Fibroblast of the conjunctiva (primary cell): ENCODE measurements around the gene MRPL21.

Experiments used
- DNase-seq: peaks from one replicate; pipeline ENCODE4 v3.0.0-alpha.2; 2010; ENCODE audit warnings: low read depth

Gene MRPL21

DNA sequence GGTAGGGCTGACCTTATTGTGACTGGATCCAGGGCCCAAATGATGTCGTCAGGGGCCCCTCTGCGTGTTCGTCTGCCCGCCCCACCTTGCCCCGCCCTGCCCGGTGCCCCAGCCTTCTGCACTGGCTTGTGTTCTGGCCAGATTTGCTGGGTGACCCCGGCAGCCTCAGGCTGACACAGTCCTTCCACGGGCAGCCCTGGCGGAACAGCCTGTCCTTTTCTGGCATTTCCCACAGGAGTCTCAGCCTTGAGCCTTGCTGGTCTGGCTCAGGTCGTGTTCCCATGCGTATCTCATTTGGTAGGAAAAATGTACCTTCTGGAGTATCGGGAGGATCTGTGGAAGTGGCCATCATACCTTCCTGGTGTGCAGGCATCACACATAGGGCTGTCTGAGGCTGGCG, 31.0 kb upstream of the MRPL21 start:
- no peak for DNase-seq

DNA sequence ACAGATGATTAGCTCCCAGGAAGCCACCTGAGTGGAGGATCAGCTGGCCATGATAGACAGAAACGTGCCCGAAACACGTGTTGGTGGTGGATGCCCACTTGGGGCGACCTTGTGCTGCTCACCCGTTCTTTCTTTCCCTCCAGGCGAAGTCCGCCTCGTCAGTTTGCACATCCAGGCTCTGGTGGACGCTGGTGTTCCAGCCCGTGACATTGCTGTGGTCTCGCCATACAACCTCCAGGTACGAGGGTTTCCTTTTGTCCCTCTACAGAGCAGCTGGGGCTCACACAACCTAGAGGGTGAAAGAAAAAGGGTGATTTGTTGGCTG, 30.7 kb upstream of the MRPL21 start:
- DNase-seq = no peak

DNA sequence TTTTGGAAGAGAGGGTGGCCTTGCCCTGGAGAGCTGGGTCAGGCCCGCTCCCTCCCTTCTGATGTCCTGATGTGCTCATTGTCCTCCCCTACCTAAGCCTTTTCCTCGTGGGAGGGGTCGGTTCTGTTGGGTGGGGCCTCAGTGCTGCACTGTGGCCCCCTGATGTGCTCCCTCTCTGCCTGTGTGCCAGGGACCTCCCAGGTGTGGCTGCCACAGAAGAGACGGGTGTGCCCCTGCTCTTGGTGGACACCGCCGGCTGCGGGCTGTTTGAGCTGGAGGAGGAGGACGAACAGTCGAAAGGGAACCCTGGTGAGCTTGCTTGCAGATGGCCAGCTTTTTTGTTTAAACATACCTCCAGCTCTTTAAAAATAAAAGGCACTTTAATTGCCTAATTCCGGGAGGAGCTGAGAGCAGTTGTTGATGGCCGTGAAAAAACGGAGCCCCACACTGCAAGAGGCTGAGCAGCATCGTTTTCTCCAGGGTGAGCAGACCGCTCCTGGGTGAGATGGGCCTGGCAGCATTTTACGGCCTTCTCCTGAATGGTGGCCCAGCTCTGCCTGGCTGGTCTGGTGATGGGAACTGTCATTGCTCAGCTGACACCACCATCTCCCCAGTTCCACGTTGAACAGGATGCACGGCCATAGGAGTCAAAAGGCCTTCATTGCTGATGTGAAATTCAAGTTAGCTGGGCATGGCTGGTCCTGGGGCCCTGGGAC, 30.1 kb upstream of the MRPL21 start:
- DNase-seq = no peak

DNA sequence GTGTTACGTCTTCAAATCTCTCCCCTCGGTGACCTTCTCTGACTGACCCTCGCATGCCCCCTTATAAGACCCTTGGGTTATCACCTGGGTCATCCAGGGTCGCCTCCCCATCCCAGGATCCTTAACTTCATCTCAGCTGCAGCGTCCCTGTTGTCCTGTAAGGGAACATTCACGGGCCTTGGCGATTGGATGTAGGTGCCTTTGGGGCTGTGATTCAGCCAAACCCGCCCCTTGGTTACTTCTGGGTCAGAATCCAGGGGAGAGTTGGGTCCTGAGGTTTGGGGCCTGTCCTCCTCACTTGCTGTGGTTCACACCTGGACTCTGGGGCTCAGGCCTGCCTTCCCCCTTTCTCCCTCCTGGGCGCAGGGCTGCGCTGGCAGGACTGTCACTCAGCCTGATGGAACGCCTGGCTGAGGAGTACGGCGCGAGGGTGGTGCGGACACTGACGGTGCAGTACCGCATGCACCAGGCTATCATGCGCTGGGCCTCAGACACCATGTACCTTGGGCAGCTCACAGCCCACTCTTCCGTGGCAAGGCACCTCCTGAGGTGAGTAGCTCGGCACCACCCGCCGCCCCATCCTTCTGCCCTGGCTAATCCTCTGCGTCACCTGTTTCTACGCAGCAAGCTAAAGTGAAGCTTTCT, 29.4 kb upstream of the MRPL21 start:
- DNase-seq = no peak

DNA sequence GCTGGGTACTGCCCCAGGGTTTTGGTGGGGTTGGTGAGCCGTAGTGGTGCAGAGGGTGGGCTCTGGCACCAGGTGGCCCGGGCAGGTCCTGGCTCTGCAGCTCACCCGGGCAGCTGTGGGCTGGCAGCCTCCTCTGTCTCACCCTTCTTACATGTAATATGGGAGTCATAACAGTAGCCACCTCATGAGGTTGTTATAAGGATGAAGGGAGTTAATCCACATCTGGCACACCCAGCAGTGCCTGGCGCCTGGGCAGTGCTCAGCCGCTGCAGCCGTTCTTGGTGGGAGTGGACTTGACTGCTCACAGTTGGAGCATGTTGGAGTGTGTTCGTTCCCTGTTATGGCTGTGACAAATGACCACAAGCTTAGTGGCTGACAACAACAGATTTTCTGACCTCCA, 28.7 kb upstream of the MRPL21 start:
- no peak for DNase-seq

DNA sequence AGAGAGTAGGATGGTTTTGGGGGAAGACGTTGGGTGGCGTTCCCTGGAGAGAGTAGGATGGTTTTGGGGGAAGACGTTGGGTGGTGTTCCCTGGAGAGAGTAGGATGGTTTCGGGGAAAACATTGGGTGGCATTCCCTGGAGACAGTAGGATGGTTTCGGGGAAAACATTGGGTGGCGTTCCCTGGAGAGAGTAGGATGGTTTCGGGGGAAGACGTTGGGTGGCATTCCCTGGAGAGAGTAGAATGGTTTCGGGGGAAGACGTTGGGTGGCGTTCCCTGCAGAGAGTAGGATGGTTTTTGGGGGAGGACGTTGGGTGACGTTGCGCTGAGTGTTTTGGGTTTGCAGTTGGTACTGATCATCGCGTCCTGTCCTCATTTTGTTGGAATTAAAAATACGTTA, 28.3 kb upstream of the MRPL21 start:
- no peak for DNase-seq

DNA sequence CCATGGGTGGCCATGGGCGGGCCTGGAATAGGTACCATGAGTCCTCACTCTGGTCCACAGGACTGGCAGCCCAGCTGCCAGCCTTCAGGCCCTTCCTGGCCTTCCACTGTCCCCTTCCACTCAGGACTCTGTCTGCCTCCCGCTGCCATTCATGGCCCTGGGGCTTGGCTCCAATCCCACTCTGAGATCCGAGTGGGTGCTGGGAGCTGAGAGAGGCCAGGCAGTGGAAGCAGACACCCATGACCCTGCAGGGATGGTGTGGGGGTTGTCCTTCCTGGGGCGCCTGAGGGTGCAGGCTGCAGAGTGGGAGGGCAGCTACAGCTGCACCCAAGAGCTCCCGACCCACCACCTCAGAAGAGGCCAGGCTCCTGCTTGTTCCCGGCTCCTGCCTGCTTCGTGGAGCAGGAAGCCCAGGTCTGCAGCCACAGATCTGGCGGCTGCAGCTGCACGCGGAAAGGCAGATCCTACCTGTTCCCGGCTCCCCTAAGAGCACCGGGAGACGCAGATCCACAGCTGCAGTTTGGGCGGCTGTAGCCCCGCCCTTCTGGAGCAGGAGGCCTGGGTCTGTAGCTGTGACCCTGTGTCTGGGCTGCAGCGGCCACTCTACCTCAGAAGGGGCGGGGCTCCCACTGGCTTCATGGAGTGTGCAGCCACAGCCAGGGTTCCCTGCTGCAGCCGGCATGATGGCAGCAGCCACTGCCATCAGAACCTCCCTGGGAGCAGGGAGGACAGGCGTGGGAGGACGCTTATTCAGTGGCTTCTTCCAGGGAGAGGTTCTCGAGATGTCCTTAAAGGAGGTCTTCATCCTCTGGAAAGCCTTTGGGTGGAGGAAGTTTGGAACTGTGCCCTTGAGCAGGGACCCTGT, 27.6 kb upstream of the MRPL21 start:
- DNase-seq = no peak

DNA sequence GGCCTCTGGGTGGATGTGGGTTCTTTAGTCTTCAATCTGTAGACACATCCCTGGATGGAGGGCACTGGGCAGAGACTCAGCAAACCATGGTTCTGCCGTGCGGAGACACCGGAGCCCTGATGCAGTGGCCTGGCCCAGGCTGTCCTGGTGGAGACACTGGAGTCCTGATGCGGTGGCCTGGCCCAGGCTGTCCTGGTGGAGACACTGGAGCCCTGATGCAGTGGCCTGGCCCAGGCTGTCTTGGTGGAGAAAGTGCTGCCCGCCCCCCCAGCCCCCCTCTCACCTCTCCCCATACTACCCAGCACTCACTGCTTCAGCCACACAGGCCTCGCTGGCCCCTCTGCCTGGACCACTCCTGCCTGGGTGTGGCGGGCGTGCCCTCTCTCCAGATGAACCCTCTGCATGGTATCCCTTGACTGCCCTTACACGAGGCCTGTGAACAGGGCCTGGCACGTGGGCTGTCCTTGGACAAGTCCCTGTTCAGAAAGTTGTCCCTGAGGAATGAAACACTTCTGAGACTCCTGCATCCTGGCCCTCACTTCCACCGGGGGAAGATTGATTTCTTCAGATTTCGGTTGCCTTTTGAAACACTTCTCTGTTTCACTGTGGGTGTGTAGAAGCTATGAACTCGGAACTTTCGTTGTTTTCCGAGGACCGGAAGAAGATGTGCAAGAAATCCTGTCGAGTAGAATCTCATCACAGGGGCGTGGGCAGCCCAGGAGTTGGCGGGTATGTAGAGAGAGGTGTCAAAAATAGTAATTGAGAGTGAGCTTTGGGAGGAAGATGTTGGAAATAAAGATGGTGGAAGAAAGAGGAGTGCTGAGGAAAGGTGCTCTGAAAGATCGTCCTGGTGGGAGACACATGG, 26.3 kb upstream of the MRPL21 start:
- no peak for DNase-seq

DNA sequence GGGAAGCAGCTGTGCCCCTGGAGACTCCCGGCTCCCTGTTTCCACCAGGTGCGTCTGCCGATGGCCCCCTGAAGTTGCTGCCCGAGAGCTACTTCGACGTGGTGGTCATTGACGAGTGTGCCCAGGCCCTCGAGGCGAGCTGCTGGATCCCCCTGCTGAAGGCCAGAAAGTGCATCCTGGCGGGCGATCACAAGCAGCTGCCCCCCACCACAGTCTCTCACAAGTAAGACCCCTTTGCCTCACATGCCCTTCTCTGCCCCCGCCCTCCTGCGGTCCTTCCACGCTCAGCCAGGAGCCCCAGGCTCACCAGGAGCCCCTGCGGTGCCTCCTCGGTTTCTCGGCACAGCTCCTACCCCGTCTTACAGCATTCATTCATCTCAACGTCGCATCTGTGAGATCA, 25.5 kb upstream of the MRPL21 start:
- no peak for DNase-seq

DNA sequence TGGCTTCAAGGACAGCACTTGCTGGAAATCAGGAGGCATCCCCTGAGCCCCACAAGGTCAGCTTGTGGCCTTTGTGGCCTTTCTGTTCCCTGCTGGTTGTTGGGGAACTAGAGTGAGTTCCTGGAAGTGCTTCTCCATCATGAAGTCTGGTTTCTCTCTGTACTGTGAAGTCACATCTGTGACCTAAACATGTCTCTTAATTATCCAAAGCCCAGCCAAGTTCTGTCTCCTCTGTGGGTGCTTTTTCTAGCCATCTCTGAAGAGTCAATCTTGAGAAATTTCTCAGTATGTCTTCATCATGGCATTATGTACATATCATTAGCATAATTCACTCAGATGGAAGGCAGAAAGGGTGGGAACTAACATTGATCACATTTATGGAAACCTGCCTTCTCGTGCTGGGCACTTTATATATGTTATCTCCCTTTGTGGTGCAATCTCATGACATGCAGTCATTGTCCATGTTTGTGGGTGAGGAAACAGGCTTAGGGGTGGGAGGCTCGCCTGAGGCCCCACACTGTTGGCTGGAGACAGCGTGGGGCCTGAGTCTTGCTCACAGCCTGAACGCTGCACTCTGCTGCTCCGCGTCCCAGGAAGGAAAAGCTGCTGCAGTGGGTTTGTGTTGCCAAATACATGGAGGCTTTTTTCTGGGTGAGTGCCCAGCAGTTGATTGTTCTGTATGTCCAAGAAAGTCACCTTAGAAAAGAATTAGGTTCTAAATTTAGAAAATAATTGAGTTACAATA, 24.7 kb upstream of the MRPL21 start:
- no peak for DNase-seq

DNA sequence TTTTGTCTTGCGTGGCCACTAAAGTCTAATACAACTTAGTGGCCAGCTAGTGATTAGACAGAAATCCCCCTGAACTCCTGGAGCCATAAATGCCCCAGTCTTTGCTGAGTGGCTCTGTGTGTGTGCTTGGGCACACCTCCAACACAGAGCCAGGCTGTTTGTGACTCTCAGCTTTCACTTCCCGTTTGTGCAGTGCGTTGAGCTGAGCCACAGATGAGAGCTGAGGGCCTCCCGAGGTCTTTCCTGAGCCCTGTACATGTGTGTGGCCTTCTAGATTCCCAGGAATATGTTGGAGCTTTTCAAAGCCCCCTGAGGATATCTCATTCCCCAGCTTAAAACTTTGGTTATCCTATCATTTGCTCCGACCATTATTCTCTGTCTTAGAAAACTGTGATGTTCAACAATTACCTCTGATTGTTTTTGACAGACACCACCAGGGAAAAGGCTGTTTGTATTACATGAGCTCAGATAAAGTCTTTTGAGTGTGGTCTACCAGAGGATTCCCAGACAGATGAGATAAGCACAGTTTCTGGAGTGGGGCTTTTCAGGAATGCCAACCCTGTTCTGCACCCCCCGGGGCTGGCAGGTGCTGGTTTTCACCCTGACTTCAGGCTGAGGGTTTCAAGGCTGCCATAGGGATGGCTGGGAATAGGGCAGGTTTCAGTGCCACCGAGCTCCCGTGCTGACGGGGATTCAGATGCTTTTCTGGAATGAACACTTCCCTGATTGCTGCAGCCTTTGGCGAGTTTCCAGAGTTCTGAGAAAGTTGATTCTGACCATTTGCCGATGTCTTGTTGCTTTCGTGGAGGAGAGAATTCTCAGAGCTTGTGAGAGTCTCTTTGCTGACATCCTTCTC, 23.9 kb upstream of the MRPL21 start:
- no peak for DNase-seq

DNA sequence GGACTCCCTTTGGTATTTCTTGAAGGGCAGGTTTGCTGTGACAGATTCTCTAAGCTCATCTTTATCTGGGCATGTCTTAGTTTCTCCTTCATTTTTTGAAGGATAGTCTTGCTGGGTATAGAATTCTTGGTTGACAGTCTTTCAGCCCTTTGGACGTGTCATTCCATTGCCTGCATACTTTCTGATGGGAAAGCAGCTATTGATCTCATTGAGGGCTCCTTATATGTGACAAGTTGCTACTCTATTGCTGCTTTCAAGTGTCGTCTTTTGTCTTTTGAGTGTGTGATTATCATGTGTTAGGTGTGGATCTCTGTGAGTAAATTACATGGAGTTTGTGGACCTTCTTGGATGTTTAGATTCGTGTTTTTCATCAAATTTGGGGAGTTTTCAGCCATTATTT, 22.0 kb upstream of the MRPL21 start:
- no peak for DNase-seq

DNA sequence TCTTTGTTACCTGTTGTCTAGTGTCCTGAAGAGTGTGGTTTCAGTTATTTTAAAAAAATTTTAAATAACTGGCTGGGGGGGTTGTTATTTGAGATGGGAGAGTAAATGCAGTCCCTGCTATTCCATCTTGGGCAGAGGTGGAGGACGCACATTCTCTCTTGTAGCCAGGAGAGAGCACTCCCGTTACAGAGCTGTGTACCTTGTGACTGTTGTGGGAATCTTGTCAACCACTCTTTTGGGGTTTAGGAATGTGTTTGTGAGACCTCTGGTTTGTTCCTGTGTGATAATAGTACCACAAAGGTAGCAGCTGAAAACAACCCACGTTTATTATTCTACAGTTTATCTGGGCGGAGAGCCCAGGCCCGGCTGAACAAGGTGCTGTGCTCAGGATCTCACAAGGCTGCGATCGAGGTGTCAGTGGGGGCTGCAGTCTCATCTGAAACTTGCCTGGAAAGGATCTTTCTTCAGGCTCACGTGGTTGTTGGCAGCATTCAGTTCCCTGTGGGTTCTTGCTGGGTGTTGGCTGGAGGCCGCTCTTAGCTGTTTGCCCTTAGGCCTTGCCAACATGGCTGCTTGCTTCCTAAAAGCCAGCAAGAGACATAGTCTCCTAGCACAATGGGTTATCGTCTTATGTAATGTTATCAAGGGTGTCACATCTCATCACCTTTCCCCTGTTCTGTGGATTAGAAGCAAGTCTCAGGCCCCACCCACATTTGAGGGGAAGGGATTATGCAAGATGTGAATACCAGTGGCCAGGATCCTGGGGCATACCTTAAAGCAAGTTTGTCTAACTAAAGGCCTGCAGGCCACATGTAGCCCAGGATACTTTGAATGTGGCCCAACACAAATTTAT, 20.7 kb upstream of the MRPL21 start:
- DNase-seq = no peak

DNA sequence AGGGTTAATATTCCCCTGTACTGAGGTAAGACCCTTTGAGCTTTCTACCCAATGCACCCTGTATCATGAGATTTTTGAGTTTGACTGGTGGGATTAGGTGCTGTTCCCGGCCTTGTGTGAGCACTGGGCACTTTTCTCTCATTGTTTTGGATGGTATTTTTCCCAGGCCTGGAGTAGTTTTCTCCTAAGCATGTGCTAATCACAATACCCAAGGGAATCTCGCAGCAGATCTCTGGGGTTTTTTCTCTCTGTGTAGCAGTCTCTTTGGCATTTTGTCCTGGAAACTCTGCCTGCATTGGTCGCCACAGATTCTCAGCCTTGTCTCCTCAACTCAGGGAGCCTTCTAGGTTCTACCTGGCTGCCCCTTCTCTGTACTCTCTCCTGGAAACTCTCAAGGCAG, 20.0 kb upstream of the MRPL21 start:
- DNase-seq = no peak

DNA sequence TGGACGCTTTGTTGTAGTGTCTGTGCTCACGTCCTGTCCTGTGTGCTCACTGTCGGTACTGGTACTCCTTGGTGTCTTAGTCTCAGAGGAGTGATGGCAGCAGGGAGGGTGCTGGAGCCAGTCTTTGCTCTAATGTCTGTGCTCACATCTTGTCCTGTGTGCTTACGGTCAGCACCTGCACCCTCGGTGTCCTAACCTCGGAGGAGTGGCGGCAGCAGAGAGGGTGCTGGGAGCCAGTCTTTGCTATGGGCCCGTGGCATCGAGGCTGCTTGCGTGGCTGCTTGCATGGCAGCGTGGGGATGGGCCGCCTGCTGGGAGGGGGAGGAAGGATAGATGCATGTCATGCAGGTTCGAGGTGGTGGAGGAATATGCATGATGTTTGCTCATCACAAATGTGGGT, 12.8 kb upstream of the MRPL21 start:
- no peak for DNase-seq

DNA sequence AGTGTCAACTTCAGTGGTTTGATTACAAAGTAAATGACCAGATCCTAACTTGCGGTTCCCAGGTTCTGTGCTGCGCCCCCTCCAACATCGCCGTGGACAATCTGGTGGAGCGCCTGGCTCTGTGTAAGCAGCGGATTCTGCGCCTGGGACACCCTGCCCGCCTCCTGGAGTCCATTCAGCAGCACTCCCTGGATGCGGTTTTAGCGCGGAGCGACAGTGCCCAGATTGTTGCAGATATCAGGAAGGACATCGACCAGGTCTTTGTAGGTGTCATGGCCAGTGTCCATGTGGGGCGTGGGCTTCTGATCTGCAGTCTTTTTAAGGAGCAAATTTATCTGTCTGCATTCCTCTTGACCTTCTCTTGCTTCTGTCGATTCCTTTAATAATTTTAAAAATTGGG, 11.1 kb upstream of the MRPL21 start:
- no peak for DNase-seq

DNA sequence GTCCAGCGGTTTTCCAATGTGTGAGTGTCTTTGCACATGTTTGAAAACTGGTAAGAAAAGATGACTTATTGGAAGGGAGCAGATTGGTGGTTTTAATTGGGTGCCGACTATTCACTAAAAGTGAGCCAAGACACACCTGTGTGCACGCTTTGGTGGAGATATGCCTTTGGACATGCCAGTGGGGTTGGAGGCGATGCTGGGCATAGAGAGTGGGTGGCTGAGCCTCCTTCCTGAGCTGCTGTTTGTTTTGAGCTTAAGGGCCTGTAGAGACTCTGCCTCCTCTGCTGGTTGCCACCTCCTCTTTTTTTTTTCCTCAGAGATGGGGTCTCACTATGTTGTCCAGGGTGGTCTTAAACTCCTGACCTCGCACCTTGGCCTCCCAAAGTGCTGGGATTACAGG, 9.6 kb upstream of the MRPL21 start:
- DNase-seq = no peak

DNA sequence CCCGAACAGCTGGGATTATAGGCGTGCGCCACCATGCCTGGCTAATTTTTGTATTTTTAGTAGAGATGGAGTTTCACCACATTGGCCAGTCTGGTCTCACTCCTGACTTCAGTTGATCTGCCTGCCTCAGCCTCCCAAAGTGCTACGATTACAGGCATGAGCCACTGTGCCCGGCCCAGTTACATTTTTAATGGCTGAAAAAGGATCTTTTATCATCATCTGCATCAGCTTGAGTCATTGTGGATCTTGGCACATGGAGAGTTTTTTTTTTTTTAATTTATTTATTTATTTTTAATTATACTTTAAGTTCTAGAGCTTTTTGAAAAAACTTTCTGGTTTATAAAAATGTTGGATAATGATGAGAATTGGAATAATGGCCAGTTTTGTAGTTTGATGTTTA, 8.6 kb upstream of the MRPL21 start:
- DNase-seq = no peak

DNA sequence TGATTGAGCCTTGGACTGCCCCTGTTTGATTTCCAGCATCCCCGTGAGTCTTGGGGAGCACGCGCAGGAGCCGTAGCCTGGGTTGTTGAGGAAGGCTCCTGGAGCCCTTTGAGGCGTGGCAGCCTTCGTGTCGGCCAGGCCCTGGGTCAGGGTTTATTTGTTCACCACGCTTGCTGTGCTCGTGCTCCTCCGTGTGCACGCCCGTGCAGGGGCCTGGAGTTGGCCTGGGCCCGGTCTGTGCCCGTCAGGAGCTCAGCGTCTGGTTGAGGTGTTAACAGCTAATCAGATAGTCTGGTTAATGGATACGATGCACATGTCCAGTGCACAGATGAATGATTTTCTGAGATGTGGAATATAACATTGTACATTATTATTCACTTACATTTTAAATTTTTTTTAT, 8.1 kb upstream of the MRPL21 start:
- DNase-seq = no peak

DNA sequence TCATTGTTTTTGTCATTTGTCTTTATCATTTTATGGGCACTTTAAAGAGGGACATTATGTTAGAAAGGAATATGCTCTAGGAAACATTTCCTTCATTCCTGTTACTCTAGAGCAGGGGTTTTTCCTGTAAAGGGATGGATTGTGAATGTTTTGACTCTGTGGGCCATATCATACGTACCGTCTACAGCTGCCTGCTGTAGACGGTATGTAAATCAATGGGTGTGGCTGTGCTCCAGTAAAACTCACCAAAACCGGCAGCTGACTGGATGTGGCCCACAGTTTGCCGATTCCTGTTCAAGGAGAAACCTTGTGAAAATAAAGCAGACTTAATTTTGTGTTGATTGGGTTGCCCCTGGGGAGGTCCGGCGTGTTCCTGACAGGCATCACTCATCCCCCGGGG, 7.3 kb upstream of the MRPL21 start:
- no peak for DNase-seq
